Psoas muscle (tissue), 8 donors: ENCODE measurements around the gene BNIP5. TPM values are rescaled to one million over a fixed set of nuclear protein-coding genes. Genes with fewer than 3 reads are reported as not detected.

Experiments
- ATAC-seq, 4 donors: fragments of 200-7000 bp; cut with Tn5 transposase; one replicate each; pipeline ENCODE4 v1.9.1; 2020; ENCODE audit warnings: moderate library complexity in 3 of 4, mild to moderate bottlenecking in 2 of 4
- DNase-seq, 2 donors: peaks; one replicate each; pipeline ENCODE4 v3.0.0-alpha.2; 2020
- H3K27ac ChIP-seq: fragments of 200-600 bp; one replicate; pipeline ENCODE4 v1.8.0; 2022
- H3K27me3 ChIP-seq, 3 donors: fragments of 200-600 bp in 1 of 3; one replicate each; pipeline versions ENCODE4 v1.6.1 to v1.8.0; 2013 to 2022; ENCODE audit warnings: low read length in 2 of 3, mild to moderate bottlenecking in 2 of 3, moderate library complexity in 1 of 3; ENCODE audit not compliant: insufficient read depth in 3 of 3
- H3K36me3 ChIP-seq, 2 donors: fragments of 200-600 bp in 1 of 2; one replicate each; pipeline versions ENCODE4 v1.6.1 to v1.8.0; 2013 to 2022; ENCODE audit warnings: low read depth in 1 of 2, mild to moderate bottlenecking in 1 of 2, moderate library complexity in 1 of 2; ENCODE audit not compliant: insufficient read depth in 1 of 2
- H3K4me1 ChIP-seq: fragments of 200-600 bp; one replicate; pipeline ENCODE4 v1.8.0; 2022
- H3K4me3 ChIP-seq: fragments of 200-600 bp; one replicate; pipeline ENCODE4 v1.8.0; 2022; ENCODE audit warnings: mild to moderate bottlenecking
- H3K9me3 ChIP-seq: fragments of 200-600 bp; one replicate; pipeline ENCODE4 v1.8.0; 2022
- CTCF ChIP-seq: fragments of 200-600 bp; IDR thresholded peaks from one replicate; pipeline ENCODE4 v1.8.0; 2022; ENCODE audit warnings: antibody characterized with exemption
- WGBS, 3 donors: extraction: QIAGEN DNeasy Blood & Tissue Kit; methylation state at CpG; one replicate each; pipeline versions ENCODE4 v1.1.6 to v1.1.7; 2013; 5-methylcytosine and 5-hydroxymethylcytosine counted together
- intact Hi-C, 2 donors: fragments of 100-400 bp; cut with DNase I; formaldehyde crosslinking; loops; one replicate each; pipeline versions ENCODE4 v1.11.0 to v1.14.2; 2022
- polyA plus RNA-seq, 3 donors: library from polyadenylated mRNA; stranded (reverse); fragments of 200-250 nt; gene quantifications; one replicate each; pipeline ENCODE4 v1.2.3, GENCODE V29; 2013
- total RNA-seq, 4 donors: library from RNA; stranded (reverse); fragmentation: NEBNext Ultra II Directional in 2 of 4; extraction: Animal tissue kit (Norgen Biotek cat#: 25700) in 2 of 4; gene quantifications; one replicate each; pipeline versions ENCODE4 v1.2.1 to v1.2.4, GENCODE V29; 2021 to 2023
- donor health status: healthy with polysubstance abuse.
- donor health status: DM: no; HTN: no; CAD: no; lungs with moderate emphysema.
- donor health status: Bipolar disorder and iron deficiency.
- donor health status: healthy.
- donor health status: DM: yes; HTN: yes; CAD: no.
- donor health status: DM: no; HTN: no; CAD: no.
- donor health status: DM: no; HTN: no; CAD: no.
- donor health status: DM: yes; HTN: yes; CAD: no.

The BNIP5 gene
- total and polyA plus RNA-seq, 7 donors, result 0.01 TPM; not detected in 6

DNA sequence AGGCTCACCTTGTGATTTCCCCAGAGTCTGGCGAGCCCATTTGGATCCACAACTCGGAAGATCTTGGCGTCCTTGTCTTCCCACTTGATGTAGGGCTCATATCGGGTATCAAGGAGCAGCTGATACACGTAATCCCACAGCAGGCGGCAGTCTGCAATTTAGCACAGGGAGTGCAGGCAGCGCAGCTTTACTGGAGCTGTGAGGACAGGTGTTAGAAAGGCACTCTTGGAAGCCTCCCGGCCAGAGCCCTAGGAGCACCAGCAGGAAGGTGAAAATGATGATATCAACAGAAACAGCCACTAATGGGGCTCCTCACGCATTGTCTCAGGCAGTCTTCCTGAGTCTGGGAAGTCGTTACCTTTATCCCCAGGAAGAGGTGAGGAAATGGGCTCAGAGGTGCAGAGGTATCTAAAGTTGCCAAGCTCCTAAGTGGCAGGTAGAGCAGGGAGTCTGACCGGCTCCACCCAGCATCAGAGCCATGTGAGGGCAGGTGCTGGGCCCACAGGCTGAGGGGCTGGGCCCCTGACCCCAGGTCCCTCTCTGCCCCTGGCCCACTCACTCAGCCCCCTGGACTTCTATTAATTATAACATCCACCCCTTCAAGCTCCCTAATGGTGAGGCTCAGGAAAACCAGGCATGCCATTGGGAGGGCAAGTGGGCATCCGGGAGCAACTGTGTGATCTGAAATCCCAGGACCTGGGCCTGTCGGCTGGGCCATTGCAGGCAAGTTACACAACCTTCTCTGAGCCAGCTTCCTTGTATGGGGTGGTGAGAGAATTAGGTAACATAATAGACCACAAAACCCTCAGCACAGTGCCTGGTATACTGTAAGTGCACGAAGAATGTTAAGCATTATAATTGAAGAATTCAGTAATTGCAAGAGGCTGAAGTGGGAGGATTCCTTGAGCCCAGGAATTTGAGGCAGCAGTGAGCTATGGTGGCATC lies 32.5 kb upstream of the BNIP5 start:
- DNase-seq, result peak in 1 of 2 donors; percentile 72
- intact Hi-C loops, result loop anchor here (10.0 kb wide), 2 partner anchors 244 to 344 kb away; partner anchors contain the start of genes MAPK14 (in 1 of the 2) and SLC26A8 (in 1 of the 2)
- H3K36me3 ChIP-seq, result no peaks in the 10 kb centered on the region
- H3K9me3 ChIP-seq, result no peaks in the 10 kb centered on the region
- H3K27ac ChIP-seq, result peak overlapping the region; percentile 13
- H3K27me3 ChIP-seq, result no peaks in the 10 kb centered on the region
- no peak overlapping the region for H3K4me3 ChIP-seq
- TF ChIP-seq CTCF, result no peak
- peaks cover 8% of the 10 kb centered on the region for H3K4me1 ChIP-seq
- ATAC-seq, result peak; percentile 81 to 98 (median 95)
- WGBS, 3 donors, result 42 to 50% (median 46%) methylated on average over 14 of the region's 14 CpGs

GRCh38 chr6:36368421-36368820 lies 31.7 kb upstream of the BNIP5 start:
- DNase-seq (no peak), ATAC-seq (peak in 1 of 4 donors; percentile 11)
- H3K9me3 ChIP-seq, result no peaks in the 10 kb centered on the region
- intact Hi-C loops, result loop anchor here (10.0 kb wide), 2 partner anchors 244 to 344 kb away; partner anchors contain the start of genes MAPK14 (in 1 of the 2) and SLC26A8 (in 1 of the 2)
- H3K4me1 ChIP-seq, result peaks cover 8% of the 10 kb centered on the region
- H3K36me3 ChIP-seq, result no peaks in the 10 kb centered on the region
- no peak for TF ChIP-seq CTCF
- peak overlapping the region; percentile 13 for H3K27ac ChIP-seq
- WGBS, 3 donors, result 41 to 86% (median 50%) methylated on average over 1 of the region's 1 CpG
- no peak overlapping the region for H3K4me3 ChIP-seq
- H3K27me3 ChIP-seq, result no peaks in the 10 kb centered on the region

DNA sequence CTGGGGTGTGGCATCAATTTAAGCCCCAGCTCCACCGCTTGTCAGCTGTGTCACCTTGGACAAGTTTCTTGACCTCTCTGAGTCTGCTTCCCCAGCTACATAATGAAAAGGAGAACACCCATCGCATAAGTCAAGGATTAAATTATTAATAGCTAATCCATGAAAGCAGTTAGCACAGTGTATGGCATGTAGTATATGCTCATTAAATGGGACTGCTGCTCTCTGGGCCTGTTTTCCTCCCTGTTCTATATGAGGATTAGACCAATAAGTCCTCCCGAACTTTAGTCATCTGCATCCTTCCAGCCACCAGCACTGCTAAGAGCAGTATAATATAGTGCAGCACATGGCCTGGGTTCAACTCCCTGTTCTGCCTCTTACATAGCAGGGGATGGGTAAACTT lies 31.1 kb upstream of the BNIP5 start:
- ATAC-seq, result no peak
- intact Hi-C loops, result loop anchor here (10.0 kb wide), 2 partner anchors 243 to 343 kb away; partner anchors contain the start of genes MAPK14 (in 1 of the 2) and SLC26A8 (in 1 of the 2)
- WGBS, 3 donors, result 92 to 95% (median 94%) methylated on average over 3 of the region's 3 CpGs

More for the DNA sequence above, 31.1 kb upstream of the BNIP5 start:
- no peak overlapping the region for H3K27ac ChIP-seq
- peaks cover 8% of the 10 kb centered on the region for H3K4me1 ChIP-seq
- no peaks in the 10 kb centered on the region for H3K9me3 ChIP-seq
- H3K27me3 ChIP-seq, result no peaks in the 10 kb centered on the region
- H3K4me3 ChIP-seq, result no peak overlapping the region
- DNase-seq, result no peak
- H3K36me3 ChIP-seq, result no peaks in the 10 kb centered on the region
- no peak for TF ChIP-seq CTCF
